ENCODE data around the gene DISP2. TPM values are rescaled to one million over a fixed set of nuclear protein-coding genes. Genes with fewer than 3 reads are reported as not detected.

Gene DISP2
- total RNA-seq, 6 donors from 2014 or later: under 0.01 to 3.5 (median 0.13) TPM

- DNase-seq: peak in 1 of 2 donors; percentile 29
- TF ChIP-seq POLR2AphosphoS5 (IDR thresholded peaks at IDR 0.05) (no peak), CTCF (IDR thresholded peaks at IDR 0.05) (no peak), EP300 (IDR thresholded peaks at IDR 0.05) (no peak), POLR2A (IDR thresholded peaks at IDR 0.05) (no peak)
- WGBS, 2 donors: 79 to 80% methylated on average over 6 of the region's 6 CpGs
- H3K9me3 ChIP-seq: no peaks in the 10 kb centered on the region
- no peak overlapping the region for H3K27ac ChIP-seq
- ATAC-seq (ENCODE audit: low FRiP score in 2 of 2): no peak
- H3K27me3 ChIP-seq: no peaks in the 10 kb centered on the region
- no peaks in the 10 kb centered on the region for H3K36me3 ChIP-seq
- H3K4me3 ChIP-seq: no peak overlapping the region
- H3K4me1 ChIP-seq: peaks cover 13 to 17% (median 14%) of the 10 kb centered on the region in 4 donors
These were observed 6.2 kb downstream of the DISP2 start for GRCh38 chr15:40364251-40364650.

GRCh38 chr15:40365016-40365415 is 7.0 kb downstream of the DISP2 start:
- no peaks in the 10 kb centered on the region for H3K9me3 ChIP-seq
- TF ChIP-seq POLR2A (IDR thresholded peaks at IDR 0.05) (no peak), CTCF (IDR thresholded peaks at IDR 0.05) (no peak), POLR2AphosphoS5 (IDR thresholded peaks at IDR 0.05) (no peak), EP300 (IDR thresholded peaks at IDR 0.05) (no peak)
- H3K4me1 ChIP-seq: peaks cover 13 to 17% (median 14%) of the 10 kb centered on the region in 4 donors
- DNase-seq: no peak
- H3K36me3 ChIP-seq: no peaks in the 10 kb centered on the region
- H3K27ac ChIP-seq: no peak overlapping the region
- H3K27me3 ChIP-seq: no peaks in the 10 kb centered on the region
- 83 to 89% methylated on average over 3 to 5 of the region's 5 CpGs for WGBS, 2 donors
- ATAC-seq (ENCODE audit: low FRiP score in 2 of 2): no peak
- no peak overlapping the region for H3K4me3 ChIP-seq

DNA sequence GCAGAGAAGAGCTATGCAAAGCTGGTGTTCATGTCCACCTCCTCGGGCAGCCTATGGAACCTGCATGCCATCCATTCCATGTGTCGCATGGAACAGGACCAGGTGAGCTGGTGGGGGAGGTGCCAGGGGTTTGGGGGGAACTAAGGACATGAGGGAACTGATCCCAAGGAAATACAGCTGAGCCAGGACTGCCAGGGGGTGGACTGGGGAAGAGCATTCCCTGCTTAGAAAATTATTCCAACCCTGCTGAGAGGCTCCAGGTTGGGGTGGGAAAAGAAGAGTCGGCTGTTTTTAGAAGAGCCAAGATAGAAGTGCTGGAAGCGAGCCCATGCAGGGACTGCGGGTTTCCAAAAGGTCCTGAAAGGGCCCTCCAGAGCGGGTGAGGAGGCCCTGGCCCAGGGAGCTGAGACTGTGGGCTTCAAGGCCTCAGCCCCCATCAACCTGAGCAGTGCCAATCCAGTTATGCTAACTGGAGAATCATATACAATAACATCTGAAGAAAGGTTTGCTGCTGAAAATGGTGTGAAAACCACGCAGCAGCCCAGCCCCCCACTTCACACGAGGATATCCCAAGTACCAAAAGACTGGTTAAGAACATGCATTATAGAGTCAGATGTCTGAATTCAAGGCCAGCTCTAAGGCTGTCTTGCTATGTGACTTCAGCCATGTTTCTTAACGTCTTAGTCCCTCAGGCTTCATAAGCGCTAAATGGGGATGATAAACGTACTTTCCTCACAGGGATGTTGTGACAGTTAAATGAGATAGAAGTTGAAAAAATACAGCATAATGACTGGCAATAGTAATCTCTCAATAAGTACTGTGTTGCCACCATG is 7.8 kb downstream of the DISP2 start:
- peaks cover 13 to 17% (median 14%) of the 10 kb centered on the region in 4 donors for H3K4me1 ChIP-seq
- ATAC-seq (ENCODE audit: low FRiP score in 2 of 2): no peak

GRCh38 chr15:40366457-40367370 is 8.7 kb downstream of the DISP2 start:
- no peak overlapping the region for H3K4me3 ChIP-seq
- TF ChIP-seq POLR2A (IDR thresholded peaks at IDR 0.05) (no peak), CTCF (IDR thresholded peaks at IDR 0.05) (no peak), POLR2AphosphoS5 (IDR thresholded peaks at IDR 0.05) (no peak), EP300 (IDR thresholded peaks at IDR 0.05) (no peak)
- H3K27me3 ChIP-seq: no peaks in the 10 kb centered on the region
- no peaks in the 10 kb centered on the region for H3K9me3 ChIP-seq
- peak overlapping the region in 2 of 4 donors; percentile 71 to 73 for H3K27ac ChIP-seq
- peak in 1 of 2 donors; percentile 52 for DNase-seq
- H3K4me1 ChIP-seq: peaks cover 13 to 17% (median 14%) of the 10 kb centered on the region in 4 donors
- no peak for ATAC-seq (ENCODE audit: low FRiP score in 2 of 2)
- 90 to 97% methylated on average over 4 to 14 of the region's 14 CpGs for WGBS, 2 donors
- no peaks in the 10 kb centered on the region for H3K36me3 ChIP-seq

More for the DNA sequence above, 7.8 kb downstream of the DISP2 start:
- WGBS, 2 donors: 85 to 87% methylated on average over 11 of the region's 11 CpGs
- TF ChIP-seq EP300 (IDR thresholded peaks at IDR 0.05): no peak
- TF ChIP-seq POLR2AphosphoS5 (IDR thresholded peaks at IDR 0.05): no peak
- no peak for TF ChIP-seq POLR2A (IDR thresholded peaks at IDR 0.05)
- TF ChIP-seq CTCF (IDR thresholded peaks at IDR 0.05): no peak
- DNase-seq: no peak
- Histone ChIP-seq H3K27ac (no peak overlapping the region), H3K9me3 (no peaks in the 10 kb centered on the region), H3K27me3 (no peaks in the 10 kb centered on the region), H3K36me3 (no peaks in the 10 kb centered on the region), H3K4me3 (no peak overlapping the region)
